Smooth muscle cell of the coronary artery (primary cell): ENCODE results near the gene CISTR. TPM values are rescaled to one million over a fixed set of nuclear protein-coding genes. Genes with fewer than 3 reads are reported as not detected.

Source experiments
- total RNA-seq: library from RNA; depleted of rRNA; stranded (reverse); fragments of >200 nt; gene quantifications from 2 replicates; pipeline ENCODE4 v1.2.3, GENCODE V29; 2014; ENCODE audit warnings: low replicate concordance

The CISTR gene
- total RNA-seq: not detected in 2 replicates

GRCh38 chr12:53751336-53752191 is at the start of gene CISTR:
CISTR (minus strand) TSS chr12:53751979.

GRCh38 chr12:53727310-53728041 is 24.3 kb downstream of the CISTR start, which contains the start of gene CALCOCO1:
CALCOCO1 (minus strand) TSS chr12:53727452; CDS start chr12:53725242, 2,210 bp downstream.

Other genes starting within 250 kb of the CISTR start
- not detected in 2 replicates for gene NPFF, start 244.5 kb downstream of the CISTR start, total RNA-seq
- 5.8 and 9.7 TPM in 2 replicates for gene ATF7, start 125.6 kb downstream of the CISTR start, total RNA-seq
- gene ATP5MC2, start 75.9 kb downstream of the CISTR start, total RNA-seq: 74.3 and 143 TPM in 2 replicates
- gene CALCOCO1, start 24.5 kb downstream of the CISTR start, total RNA-seq: 62.5 and 160 TPM in 2 replicates
- not detected in 2 replicates for gene HOXC13, start 186.9 kb upstream of the CISTR start, total RNA-seq
- gene HOXC12, start 202.9 kb upstream of the CISTR start, total RNA-seq: not detected in 2 replicates
- not detected in 2 replicates for gene HOXC11, start 221.1 kb upstream of the CISTR start, total RNA-seq
- not detected in 2 replicates for gene HOTAIR, start 223.0 kb upstream of the CISTR start, total RNA-seq
- not detected in 2 replicates for gene HOXC10, start 233.2 kb upstream of the CISTR start, total RNA-seq
- 0.08 TPM in 1 of 2 replicates, not detected in the other for gene HOXC9, start 248.2 kb upstream of the CISTR start, total RNA-seq